ENCODE data around the gene ORM2. TPM values are rescaled to one million over a fixed set of nuclear protein-coding genes. Genes with fewer than 3 reads are reported as not detected.

The ORM2 gene
- total and polyA plus RNA-seq, 9 of the 15 experiments (the other 6 are each of a cell fraction or from before 2014, with no cell fraction given) = 0.98 TPM; not detected in 8

GRCh38 chr9:114371343-114371944 is 41.8 kb downstream of the ORM2 start (continued):
- TF ChIP-seq EP300 (IDR thresholded peaks at IDR 0.05; ENCODE audit: low read length) (no peak), AFF4 (CRISPR knock-in tag; IDR thresholded peaks at IDR 0.05) (no peak)

GRCh38 chr9:114371973-114372917 is 42.6 kb downstream of the ORM2 start:
- H3K4me1 ChIP-seq (replicated peaks in 1 of 2; ENCODE audit: control insufficient read depth in 2 of 2, insufficient read depth in 2 of 2, low read length in 2 of 2) = peaks cover 0 to 17% of the 10 kb centered on the region in 2 experiments; a peak in 2 of 5 replicates
- FAIRE-seq = no peak
- no peak overlapping the region for H3K27ac ChIP-seq (ENCODE audit: extremely low read depth, low read depth, low read length)
- ATAC-seq = peak; percentile 53
- in situ Hi-C loops (cut with MboI) = no loop called here
- H3K9me1 ChIP-seq (ENCODE audit: control insufficient read depth, insufficient read depth, low read length) = no peaks in the 10 kb centered on the region
- H2AFZ ChIP-seq (ENCODE audit: low read depth, low read length) = no peak overlapping the region
- TF ChIP-seq PURB (CRISPR knock-in tag; IDR thresholded peaks at IDR 0.05; ENCODE audit: low read depth) = no peak
- TF ChIP-seq ZNF583 (CRISPR knock-in tag; IDR thresholded peaks at IDR 0.05) = no peak
- TF ChIP-seq SETDB1 (IDR thresholded peaks at IDR 0.05; ENCODE audit: low read length) = no peak
- TF ChIP-seq NUFIP1 (IDR thresholded peaks at IDR 0.05; ENCODE audit: partially characterized antibody) = no peak
- no peak for TF ChIP-seq FOXJ3 (CRISPR knock-in tag; IDR thresholded peaks at IDR 0.05)
- peak; percentile 38; the same call in 1 of the 2 replicates for TF ChIP-seq GABPA (tag; conservative IDR thresholded peaks at IDR 0.05; ENCODE audit: low read depth)
- TF ChIP-seq POLR2G (IDR thresholded peaks at IDR 0.05; ENCODE audit: low read depth, low read length) = 0 out of 2 replicates have a peak, but pooled peaks have one; percentile 19
- no peaks in the 10 kb centered on the region for H3K9me3 ChIP-seq (replicated peaks; ENCODE audit: control insufficient read depth, insufficient read depth, low read depth, low read length)
- no peaks in the 10 kb centered on the region for H3K27me3 ChIP-seq (ENCODE audit: control insufficient read depth in 2 of 2, insufficient read depth in 2 of 2, low read length in 2 of 2)
- CTCF ChIA-PET (ENCODE audit: low intra/inter-chr PET ratio) = no interaction called here
- H3K4me3 ChIP-seq = no peak overlapping the region
- WGBS (ENCODE audit: insufficient coverage, low coverage, missing lambda C conversion rate) = 55% methylated on average over 14 of the region's 14 CpGs
- peak overlapping the region in 1 of 2 experiments; percentile 35; a peak in 2 of 4 replicates for H3K9ac ChIP-seq (ENCODE audit: insufficient read depth in 1 of 2, low read depth in 2 of 2, low read length in 2 of 2)
- H3K79me2 ChIP-seq (ENCODE audit: control insufficient read depth, insufficient read depth, low read length) = no peaks in the 10 kb centered on the region
- no TSS peak for BruUV-seq (replicated peaks)
- intact Hi-C loops (cut with micrococcal nuclease) = no loop called here
- POLR2A ChIA-PET = interaction anchor here (1.0 kb wide), 1 partner anchor 12 kb away, joined by 3 read pairs; no protein-coding TSS in a partner anchor
- no peaks in the 10 kb centered on the region for H3K36me3 ChIP-seq (ENCODE audit: control insufficient read depth, insufficient read depth, low read length)
- no peak for DNase-seq (ENCODE audit: extremely low read depth in 1 of 4, low spot score in 3 of 4)
- no peak overlapping the region for H3K4me2 ChIP-seq (ENCODE audit: insufficient read depth, low read length)
- H4K20me1 ChIP-seq (replicated peaks; ENCODE audit: control insufficient read depth, insufficient read depth, low read length) = no peaks in the 10 kb centered on the region; the same call in 1 of the 2 replicates

All from K562 (cell line).